LNCAP (cell line): ENCODE measurements around the gene DHCR7.

Experiments used
- TF ChIP-seq, protein P1 (sequence below): fragments of 450-650 bp; IDR thresholded peaks from 2 replicates; pipeline ENCODE4 v1.5.1; 2017; ENCODE audit warnings: mild to moderate bottlenecking

The DHCR7 gene

DNA sequence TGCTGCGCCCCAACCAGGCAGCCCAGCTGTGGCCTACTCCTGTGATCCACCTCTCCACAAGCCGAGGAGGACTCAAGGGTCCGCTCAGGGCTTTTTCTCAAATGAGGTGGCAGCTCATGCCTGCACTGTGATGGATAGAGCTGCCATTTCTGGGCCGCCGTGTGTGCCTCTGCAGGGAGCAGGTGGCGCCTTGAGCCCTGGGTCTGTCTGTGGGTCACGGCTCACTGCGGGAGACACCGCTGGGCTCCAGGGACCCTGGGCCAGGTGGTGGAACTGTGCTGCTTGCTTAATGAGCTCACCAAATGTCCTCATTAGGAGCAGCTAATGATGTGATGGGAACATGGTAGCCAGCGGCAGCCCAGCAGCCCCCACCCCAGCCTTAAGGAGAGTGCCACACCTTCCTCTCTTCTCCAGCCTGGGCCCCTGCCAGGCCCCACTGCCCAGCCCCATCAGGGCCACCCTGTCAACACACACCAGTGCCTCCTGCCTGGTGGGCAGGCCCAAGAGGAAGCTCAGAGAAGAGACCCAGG, 50.8 kb downstream of the DHCR7 start:
- TF ChIP-seq, protein P1, sequence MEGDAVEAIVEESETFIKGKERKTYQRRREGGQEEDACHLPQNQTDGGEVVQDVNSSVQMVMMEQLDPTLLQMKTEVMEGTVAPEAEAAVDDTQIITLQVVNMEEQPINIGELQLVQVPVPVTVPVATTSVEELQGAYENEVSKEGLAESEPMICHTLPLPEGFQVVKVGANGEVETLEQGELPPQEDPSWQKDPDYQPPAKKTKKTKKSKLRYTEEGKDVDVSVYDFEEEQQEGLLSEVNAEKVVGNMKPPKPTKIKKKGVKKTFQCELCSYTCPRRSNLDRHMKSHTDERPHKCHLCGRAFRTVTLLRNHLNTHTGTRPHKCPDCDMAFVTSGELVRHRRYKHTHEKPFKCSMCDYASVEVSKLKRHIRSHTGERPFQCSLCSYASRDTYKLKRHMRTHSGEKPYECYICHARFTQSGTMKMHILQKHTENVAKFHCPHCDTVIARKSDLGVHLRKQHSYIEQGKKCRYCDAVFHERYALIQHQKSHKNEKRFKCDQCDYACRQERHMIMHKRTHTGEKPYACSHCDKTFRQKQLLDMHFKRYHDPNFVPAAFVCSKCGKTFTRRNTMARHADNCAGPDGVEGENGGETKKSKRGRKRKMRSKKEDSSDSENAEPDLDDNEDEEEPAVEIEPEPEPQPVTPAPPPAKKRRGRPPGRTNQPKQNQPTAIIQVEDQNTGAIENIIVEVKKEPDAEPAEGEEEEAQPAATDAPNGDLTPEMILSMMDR, result no peak

DNA sequence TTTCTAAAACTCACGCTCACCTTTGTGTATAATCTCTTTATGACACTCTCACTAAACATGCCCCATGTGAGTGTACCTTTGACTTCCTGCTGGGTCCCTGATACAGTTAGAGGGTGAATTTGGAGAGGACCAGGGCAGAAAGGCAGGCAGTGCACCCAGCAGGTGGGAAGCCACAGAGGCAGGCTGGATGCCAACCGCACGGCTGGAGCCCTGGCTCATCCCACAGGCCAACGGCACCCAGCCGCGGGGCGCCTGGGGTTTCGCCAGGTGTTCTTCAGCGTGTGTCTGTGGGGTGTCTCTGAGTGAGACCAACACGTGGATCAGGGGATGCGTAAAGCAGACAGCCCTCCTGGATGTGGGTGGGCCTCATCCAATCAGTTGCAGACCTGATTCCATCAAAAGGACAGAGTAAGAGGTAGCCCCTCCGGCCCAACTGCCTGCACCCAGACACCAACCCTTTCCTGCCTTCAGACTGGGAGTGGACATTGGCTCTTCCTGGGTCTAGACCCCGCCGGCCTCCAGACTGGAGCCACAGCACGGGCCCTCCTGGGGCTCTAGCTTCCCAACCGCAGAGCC, 51.6 kb downstream of the DHCR7 start:
- TF ChIP-seq, protein P1, result no peak

DNA sequence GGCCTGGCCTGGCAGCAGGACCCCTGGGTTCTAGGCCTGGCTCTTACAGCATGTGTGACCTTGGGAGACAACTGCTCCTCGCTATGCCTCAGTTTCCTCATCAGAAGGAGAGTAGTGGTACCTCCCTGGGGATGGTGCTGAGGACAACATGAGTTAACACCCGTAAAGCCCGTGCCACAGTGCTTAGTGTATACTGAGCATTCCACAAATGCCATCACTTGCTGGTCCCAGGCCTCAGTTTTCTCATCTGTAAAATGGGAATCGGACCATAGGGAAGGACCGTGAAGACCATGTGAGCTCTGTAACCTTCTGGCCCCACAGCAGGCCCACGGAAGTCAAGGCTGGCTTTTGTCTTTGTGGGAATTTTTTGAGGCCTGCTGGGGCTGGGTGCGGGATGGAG, 52.4 kb downstream of the DHCR7 start:
- TF ChIP-seq, protein P1, result no peak

DNA sequence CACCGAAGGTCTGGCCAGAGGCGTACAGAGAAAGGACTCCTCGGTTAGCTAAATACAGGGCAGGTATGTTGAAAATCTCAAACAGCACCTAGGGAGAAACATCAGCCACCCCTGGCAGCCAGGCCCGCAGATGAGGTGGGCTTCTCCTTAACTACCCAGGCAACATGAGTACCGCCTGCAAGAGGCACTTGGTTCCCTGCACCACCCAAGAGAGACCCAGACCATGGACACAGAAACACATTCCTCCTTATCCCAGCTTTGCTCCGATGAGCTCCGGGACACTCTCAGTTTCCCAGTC, 53.0 kb downstream of the DHCR7 start:
- TF ChIP-seq, protein P1, result no peak

DNA sequence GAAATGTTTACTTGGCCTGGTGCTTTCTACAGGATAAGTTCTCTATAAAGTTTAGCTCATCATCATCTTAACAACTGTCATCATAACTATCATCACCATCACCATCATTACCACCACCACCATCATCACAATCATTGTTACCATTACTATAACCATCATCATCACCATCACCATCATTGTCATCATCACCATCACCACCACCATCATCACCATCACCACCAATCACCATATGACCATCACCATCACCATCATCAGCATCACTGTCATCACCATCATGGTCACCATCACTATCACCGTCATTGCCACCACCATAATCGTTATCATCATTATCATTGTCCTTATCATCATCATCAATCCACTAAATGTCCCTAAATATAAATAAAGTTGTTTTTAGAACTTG, 54.9 kb downstream of the DHCR7 start:
- TF ChIP-seq, protein P1, result no peak

DNA sequence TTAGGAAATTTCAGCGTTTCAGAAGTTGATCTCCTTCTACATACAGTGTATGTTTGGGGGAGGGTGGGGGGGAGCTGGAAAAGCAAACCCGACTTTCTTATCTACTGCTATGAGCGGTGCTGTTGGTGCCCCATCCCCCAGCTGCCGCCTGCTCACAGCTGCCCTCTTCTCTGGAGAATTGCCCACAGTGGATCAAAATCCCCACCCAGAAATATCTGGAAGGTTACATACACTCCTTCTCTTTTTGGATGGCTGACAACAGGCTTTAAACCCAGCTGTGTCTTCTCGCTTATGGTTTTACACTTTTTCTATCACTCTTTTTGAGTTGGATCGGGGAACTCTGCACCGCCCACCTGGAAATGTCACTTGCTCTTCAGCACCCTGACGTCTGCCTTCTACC, 56.4 kb downstream of the DHCR7 start:
- TF ChIP-seq, protein P1, result no peak

DNA sequence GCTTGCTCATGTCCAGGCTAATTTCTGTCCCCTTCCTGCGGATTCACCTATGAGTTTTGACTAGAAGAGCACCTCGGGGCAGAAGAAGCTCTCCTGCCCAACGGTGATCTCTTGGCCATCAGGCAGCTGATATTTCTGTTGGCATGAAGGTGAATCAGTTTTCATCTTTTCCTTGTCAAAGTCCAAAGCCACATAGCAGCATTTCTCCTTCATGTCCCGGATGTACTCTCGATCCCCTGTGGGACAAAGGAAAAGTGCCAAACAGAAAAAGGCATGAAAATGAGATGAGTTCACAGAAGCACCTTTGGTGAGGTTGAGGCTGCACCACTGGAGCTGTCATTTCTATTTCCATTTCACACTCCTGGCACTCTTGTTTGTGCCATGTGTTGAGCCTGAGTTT, 56.8 kb downstream of the DHCR7 start:
- TF ChIP-seq, protein P1, result no peak

DNA sequence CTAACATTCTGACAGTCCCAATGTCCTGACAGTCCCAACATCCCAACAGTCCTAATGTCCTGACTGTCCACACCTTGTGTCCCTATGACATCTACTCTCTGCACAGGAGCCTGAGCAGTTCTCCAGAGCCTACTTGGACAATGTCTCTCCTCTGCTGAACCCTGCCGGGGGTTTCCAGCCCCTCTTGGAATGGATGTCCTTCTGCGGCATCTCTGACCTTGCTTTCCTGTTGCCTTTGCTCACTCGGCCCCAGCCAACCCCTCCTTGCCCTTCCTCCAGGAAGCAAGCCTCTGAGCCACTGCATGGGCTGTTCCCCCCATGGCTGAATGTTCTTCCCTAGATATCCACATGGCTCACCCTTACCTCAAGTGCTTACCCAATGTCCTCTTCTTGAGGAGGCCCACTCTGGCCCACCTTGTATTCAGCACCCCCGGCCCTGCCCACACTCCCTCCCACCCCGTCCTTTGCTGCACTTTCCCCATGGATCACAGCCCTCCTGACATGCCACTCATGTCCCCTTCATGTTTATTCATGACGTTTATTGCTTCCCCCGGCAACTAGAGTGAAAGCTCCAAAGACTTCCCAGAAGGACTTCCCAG, 59.5 kb downstream of the DHCR7 start:
- TF ChIP-seq, protein P1, result no peak
